Measurements from ENCODE around the gene ZNF536. TPM values are rescaled to one million over a fixed set of nuclear protein-coding genes. Genes with fewer than 3 reads are reported as not detected.

Gene ZNF536
- total and polyA plus RNA-seq, 2 of the 13 experiments (the other 11 are each of a cell fraction or from before 2014, with no cell fraction given), result not detected

- Histone ChIP-seq H3K9me3 (ENCODE audit: low read length) (no peaks in the 10 kb centered on the region), H3K27ac (ENCODE audit: extremely low read length, insufficient read depth, low read length) (no peak overlapping the region), H3K79me2 (ENCODE audit: insufficient read depth, low read length) (no peaks in the 10 kb centered on the region), H3K36me3 (replicated peaks in 1 of 2; ENCODE audit: control insufficient read depth in 1 of 2, insufficient read depth in 2 of 2, low read length in 2 of 2) (no peaks in the 10 kb centered on the region), H3K4me3 (replicated peaks in 1 of 3; ENCODE audit: insufficient read depth in 1 of 3, low read depth in 2 of 3, low read length in 3 of 3) (no peak overlapping the region), H4K20me1 (ENCODE audit: insufficient read depth, low read length) (no peaks in the 10 kb centered on the region), H3K4me1 (ENCODE audit: insufficient read depth, low read length) (no peaks in the 10 kb centered on the region), H3K4me2 (ENCODE audit: low read depth, low read length) (no peak overlapping the region), H3K27me3 (ENCODE audit: control insufficient read depth in 1 of 2, insufficient read depth in 2 of 2, low read length in 2 of 2) (peaks cover 0 to 14% of the 10 kb centered on the region in 2 experiments; a peak in 3 of 5 replicates), H2AFZ (ENCODE audit: low read length) (no peak overlapping the region), H3K9ac (ENCODE audit: insufficient read depth, low read depth, low read length) (no peak overlapping the region)
- DNase-seq (ENCODE audit: low spot score) (no peak), FAIRE-seq (no peak), ATAC-seq (no peak)
- BruUV-seq (replicated peaks), result no TSS peak
- 16% methylated on average over 9 of the region's 11 CpGs for WGBS (ENCODE audit: low lambda C conversion rate)
- ChIA-PET CTCF (ENCODE audit: low intra/inter-chr PET ratio, low total read pairs) (no interaction called here), POLR2A (no interaction called here)
- in situ Hi-C loops (cut with HindIII; ENCODE audit: extremely low pct_ligation_motif_present, low pct_unique_long_range_greater_than_20kb), result no loop called here
- intact Hi-C loops (cut with micrococcal nuclease; ENCODE audit: unreplicated experiment), result no loop called here
- TF ChIP-seq ZNF276 (CRISPR knock-in tag; IDR thresholded peaks at IDR 0.05; ENCODE audit: low read depth) (no peak), ZSCAN21 (CRISPR knock-in tag; IDR thresholded peaks at IDR 0.05; ENCODE audit: borderline replicate concordance) (no peak), RORA (CRISPR knock-in tag; IDR thresholded peaks at IDR 0.05) (no peak), ZNF350 (CRISPR knock-in tag; IDR thresholded peaks at IDR 0.05; ENCODE audit: borderline replicate concordance, low read depth) (no peak), ZNF138 (CRISPR knock-in tag; IDR thresholded peaks at IDR 0.05; ENCODE audit: low read depth) (no peak)
Measured at GRCh38 chr19:30492586-30493270, 120.5 kb downstream of the ZNF536 start.

- DNase-seq (ENCODE audit: low spot score), result no peak
- CTCF ChIA-PET (ENCODE audit: low intra/inter-chr PET ratio, low total read pairs), result no interaction called here
- BruUV-seq (replicated peaks), result no TSS peak
- H3K4me1 ChIP-seq (ENCODE audit: insufficient read depth, low read length), result no peaks in the 10 kb centered on the region
- H3K27me3 ChIP-seq (ENCODE audit: control insufficient read depth in 1 of 2, insufficient read depth in 2 of 2, low read length in 2 of 2), result no peaks in the 10 kb centered on the region
- POLR2A ChIA-PET, result no interaction called here
- no peak for ATAC-seq
- H2AFZ ChIP-seq (ENCODE audit: low read length), result no peak overlapping the region
- intact Hi-C loops (cut with micrococcal nuclease; ENCODE audit: unreplicated experiment), result no loop called here
- no peak overlapping the region for H3K4me3 ChIP-seq (replicated peaks in 1 of 3; ENCODE audit: insufficient read depth in 1 of 3, low read depth in 2 of 3, low read length in 3 of 3)
- 0% methylated on average over 2 of the region's 8 CpGs for WGBS (ENCODE audit: low lambda C conversion rate)
- H3K27ac ChIP-seq (ENCODE audit: extremely low read length, insufficient read depth, low read length), result no peak overlapping the region
- H3K4me2 ChIP-seq (ENCODE audit: low read depth, low read length), result no peak overlapping the region
- in situ Hi-C loops (cut with HindIII; ENCODE audit: extremely low pct_ligation_motif_present, low pct_unique_long_range_greater_than_20kb), result no loop called here
- H3K36me3 ChIP-seq (replicated peaks in 1 of 2; ENCODE audit: control insufficient read depth in 1 of 2, insufficient read depth in 2 of 2, low read length in 2 of 2), result no peaks in the 10 kb centered on the region
- H3K9ac ChIP-seq (ENCODE audit: insufficient read depth, low read depth, low read length), result no peak overlapping the region
- H3K9me3 ChIP-seq (ENCODE audit: low read length), result no peaks in the 10 kb centered on the region
- no peaks in the 10 kb centered on the region for H4K20me1 ChIP-seq (ENCODE audit: insufficient read depth, low read length)
- FAIRE-seq, result no peak
- no peaks in the 10 kb centered on the region for H3K79me2 ChIP-seq (ENCODE audit: insufficient read depth, low read length)
- no peak for TF ChIP-seq ZNF780A (CRISPR knock-in tag; IDR thresholded peaks at IDR 0.05)
- TF ChIP-seq ARID4A (CRISPR knock-in tag; IDR thresholded peaks at IDR 0.05; ENCODE audit: borderline replicate concordance), result no peak
- TF ChIP-seq ZFP36L2 (CRISPR knock-in tag; IDR thresholded peaks at IDR 0.05), result no peak
- TF ChIP-seq ZNF556 (CRISPR knock-in tag; IDR thresholded peaks at IDR 0.05; ENCODE audit: borderline replicate concordance), result no peak
- TF ChIP-seq MEF2D (CRISPR knock-in tag; IDR thresholded peaks at IDR 0.05), result no peak
- no peak for TF ChIP-seq ZNF773 (CRISPR knock-in tag; IDR thresholded peaks at IDR 0.05; ENCODE audit: borderline replicate concordance)
- TF ChIP-seq ZFP90 (CRISPR knock-in tag; IDR thresholded peaks at IDR 0.05; ENCODE audit: borderline replicate concordance), result no peak
- TF ChIP-seq ZNF350 (CRISPR knock-in tag; IDR thresholded peaks at IDR 0.05; ENCODE audit: borderline replicate concordance, low read depth), result no peak
Measured at GRCh38 chr19:30497034-30497433, 124.8 kb downstream of the ZNF536 start.
